ENCODE results near the gene CLSTN2. TPM values are rescaled to one million over a fixed set of nuclear protein-coding genes. Genes with fewer than 3 reads are reported as not detected.

CLSTN2 gene
- total RNA-seq, 4 donors from 2014 or later = 2.7 to 5.0 (median 3.1) TPM

DNA sequence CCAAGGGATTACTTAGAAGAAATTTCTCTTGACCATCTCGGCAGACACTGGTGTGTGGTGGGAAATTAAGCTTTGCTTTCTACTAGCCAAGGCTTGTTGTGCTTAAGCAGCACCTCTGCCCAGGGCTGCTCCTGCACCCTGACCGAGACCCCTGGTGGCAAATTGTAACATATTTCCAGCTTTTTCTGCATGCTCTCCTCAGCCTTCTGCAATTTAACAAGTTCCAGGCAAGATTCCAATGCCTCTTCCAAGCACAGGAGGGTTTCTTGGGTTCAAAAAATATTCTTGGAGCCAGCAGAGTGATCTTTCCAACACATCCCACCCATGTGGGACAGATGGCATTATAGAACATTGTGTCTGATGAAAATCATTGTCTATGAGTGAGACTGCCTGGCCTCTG, 210.5 kb downstream of the CLSTN2 start:
- no peak overlapping the region for H3K4me3 ChIP-seq
- H3K36me3 ChIP-seq = no peaks in the 10 kb centered on the region
- TF ChIP-seq, protein P1, sequence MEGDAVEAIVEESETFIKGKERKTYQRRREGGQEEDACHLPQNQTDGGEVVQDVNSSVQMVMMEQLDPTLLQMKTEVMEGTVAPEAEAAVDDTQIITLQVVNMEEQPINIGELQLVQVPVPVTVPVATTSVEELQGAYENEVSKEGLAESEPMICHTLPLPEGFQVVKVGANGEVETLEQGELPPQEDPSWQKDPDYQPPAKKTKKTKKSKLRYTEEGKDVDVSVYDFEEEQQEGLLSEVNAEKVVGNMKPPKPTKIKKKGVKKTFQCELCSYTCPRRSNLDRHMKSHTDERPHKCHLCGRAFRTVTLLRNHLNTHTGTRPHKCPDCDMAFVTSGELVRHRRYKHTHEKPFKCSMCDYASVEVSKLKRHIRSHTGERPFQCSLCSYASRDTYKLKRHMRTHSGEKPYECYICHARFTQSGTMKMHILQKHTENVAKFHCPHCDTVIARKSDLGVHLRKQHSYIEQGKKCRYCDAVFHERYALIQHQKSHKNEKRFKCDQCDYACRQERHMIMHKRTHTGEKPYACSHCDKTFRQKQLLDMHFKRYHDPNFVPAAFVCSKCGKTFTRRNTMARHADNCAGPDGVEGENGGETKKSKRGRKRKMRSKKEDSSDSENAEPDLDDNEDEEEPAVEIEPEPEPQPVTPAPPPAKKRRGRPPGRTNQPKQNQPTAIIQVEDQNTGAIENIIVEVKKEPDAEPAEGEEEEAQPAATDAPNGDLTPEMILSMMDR (IDR thresholded peaks at IDR 0.05) = no peak
- no peak for TF ChIP-seq POLR2A (IDR thresholded peaks at IDR 0.05)
- no peaks in the 10 kb centered on the region for H3K27me3 ChIP-seq
- no peak overlapping the region for H3K27ac ChIP-seq
- no peak for DNase-seq
- H3K4me1 ChIP-seq = no peaks in the 10 kb centered on the region
- no peaks in the 10 kb centered on the region for H3K9me3 ChIP-seq

- H3K4me3 ChIP-seq = no peak overlapping the region
- H3K27me3 ChIP-seq = no peaks in the 10 kb centered on the region
- DNase-seq = no peak
- no peak for TF ChIP-seq POLR2A (IDR thresholded peaks at IDR 0.05)
- TF ChIP-seq, protein P1 (IDR thresholded peaks at IDR 0.05) = no peak
- H3K27ac ChIP-seq = no peak overlapping the region
- no peaks in the 10 kb centered on the region for H3K9me3 ChIP-seq
- H3K4me1 ChIP-seq = no peaks in the 10 kb centered on the region
- H3K36me3 ChIP-seq = no peaks in the 10 kb centered on the region
Observed at GRCh38 chr3:140146668-140147067, 211.7 kb downstream of the CLSTN2 start.

DNA sequence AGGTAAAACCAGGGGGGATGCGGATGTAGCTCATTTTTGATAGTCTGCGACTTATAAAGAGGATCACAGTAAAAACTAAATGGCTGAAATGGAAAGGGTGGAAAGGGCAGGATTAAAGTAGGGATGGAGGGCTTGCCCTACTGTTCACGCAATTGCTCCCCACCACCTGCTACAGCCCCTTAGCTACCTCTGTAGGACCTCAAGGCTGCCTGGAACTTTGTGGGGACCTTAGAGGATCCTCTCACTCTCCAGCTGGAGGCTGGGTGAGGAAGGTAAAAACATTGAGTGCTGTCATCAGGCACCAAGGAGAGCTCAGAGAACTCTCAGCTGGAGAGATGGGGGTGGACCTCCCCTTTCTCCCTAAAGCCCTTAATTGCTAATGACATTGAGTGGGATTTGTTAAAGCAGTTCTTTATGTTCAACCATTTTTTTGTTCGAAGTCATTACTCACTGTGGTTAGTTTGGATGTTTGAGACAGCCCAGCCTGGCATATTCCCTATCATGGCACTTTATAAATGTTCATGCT, 213.0 kb downstream of the CLSTN2 start:
- Histone ChIP-seq H3K9me3 (no peaks in the 10 kb centered on the region), H3K36me3 (no peaks in the 10 kb centered on the region), H3K27ac (no peak overlapping the region), H3K27me3 (no peaks in the 10 kb centered on the region), H3K4me1 (no peaks in the 10 kb centered on the region), H3K4me3 (no peak overlapping the region)
- DNase-seq = no peak
- TF ChIP-seq, protein P1 (IDR thresholded peaks at IDR 0.05) = no peak
- TF ChIP-seq POLR2A (IDR thresholded peaks at IDR 0.05) = no peak

- Histone ChIP-seq H3K9me3 (no peaks in the 10 kb centered on the region), H3K27ac (no peak overlapping the region), H3K4me3 (no peak overlapping the region), H3K27me3 (no peaks in the 10 kb centered on the region), H3K36me3 (no peaks in the 10 kb centered on the region), H3K4me1 (no peaks in the 10 kb centered on the region)
- DNase-seq = no peak
- no peak for TF ChIP-seq POLR2A (IDR thresholded peaks at IDR 0.05)
Observed at GRCh38 chr3:140148824-140149390, 213.9 kb downstream of the CLSTN2 start.

- TF ChIP-seq POLR2A (IDR thresholded peaks at IDR 0.05) = no peak
- TF ChIP-seq, protein P1 (IDR thresholded peaks at IDR 0.05) = no peak
- Histone ChIP-seq H3K4me1 (no peaks in the 10 kb centered on the region), H3K36me3 (no peaks in the 10 kb centered on the region), H3K27me3 (no peaks in the 10 kb centered on the region), H3K9me3 (no peaks in the 10 kb centered on the region), H3K27ac (no peak overlapping the region), H3K4me3 (no peak overlapping the region)
- DNase-seq = no peak
Observed at GRCh38 chr3:140151321-140151720, 216.3 kb downstream of the CLSTN2 start.

- TF ChIP-seq POLR2A (IDR thresholded peaks at IDR 0.05) = no peak
- TF ChIP-seq, protein P1 (IDR thresholded peaks at IDR 0.05) = no peak
- Histone ChIP-seq H3K36me3 (no peaks in the 10 kb centered on the region), H3K27ac (no peak overlapping the region), H3K27me3 (no peaks in the 10 kb centered on the region), H3K4me1 (no peaks in the 10 kb centered on the region), H3K9me3 (no peaks in the 10 kb centered on the region), H3K4me3 (no peak overlapping the region)
- DNase-seq = no peak
Observed at GRCh38 chr3:140152851-140153639, 218.1 kb downstream of the CLSTN2 start.
